Stimulated activated CD4-positive, alpha-beta T cell treated with anti-CD3 and anti-CD28 coated beads, TNF-alpha, amount 100 ng/mL, for 1 hour (primary cell): ENCODE results near the gene CSPG4.
"Not testable (repeated sequence)": the region's sequence is repeated elsewhere in the genome, so short reads cannot be mapped to it uniquely, and the experiment has no call there.

Experiments
- DNase-seq, 3 donors: peaks; one replicate each; pipeline ENCODE4 v3.0.0-alpha.2; 2020; ENCODE audit warnings: low read depth in 3 of 3, low spot score in 1 of 3

Gene CSPG4

DNA sequence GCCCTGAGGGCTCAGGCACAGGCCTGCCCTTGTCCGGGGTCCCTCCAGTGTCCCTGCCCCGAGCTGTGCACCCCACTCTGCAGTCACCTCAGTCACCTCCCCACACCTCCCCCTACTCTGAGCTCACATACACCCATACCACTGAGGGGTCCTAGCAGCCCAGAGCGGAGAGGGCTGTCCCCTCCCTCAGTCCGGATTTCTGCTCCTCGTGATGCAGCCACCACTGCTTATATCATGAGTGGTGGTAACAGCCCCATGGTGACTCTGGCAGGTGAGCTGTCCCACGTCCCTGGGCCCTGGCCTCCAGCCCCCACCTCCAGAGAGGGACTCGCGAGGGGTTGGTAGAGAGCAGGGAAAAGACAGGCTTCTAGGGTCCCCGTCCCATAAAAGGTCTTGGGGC, 8.0 kb downstream of the CSPG4 start:
- DNase-seq, result no peak

GRCh38 chr15:75704263-75704615, 8.4 kb downstream of the CSPG4 start:
- DNase-seq, result no peak

DNA sequence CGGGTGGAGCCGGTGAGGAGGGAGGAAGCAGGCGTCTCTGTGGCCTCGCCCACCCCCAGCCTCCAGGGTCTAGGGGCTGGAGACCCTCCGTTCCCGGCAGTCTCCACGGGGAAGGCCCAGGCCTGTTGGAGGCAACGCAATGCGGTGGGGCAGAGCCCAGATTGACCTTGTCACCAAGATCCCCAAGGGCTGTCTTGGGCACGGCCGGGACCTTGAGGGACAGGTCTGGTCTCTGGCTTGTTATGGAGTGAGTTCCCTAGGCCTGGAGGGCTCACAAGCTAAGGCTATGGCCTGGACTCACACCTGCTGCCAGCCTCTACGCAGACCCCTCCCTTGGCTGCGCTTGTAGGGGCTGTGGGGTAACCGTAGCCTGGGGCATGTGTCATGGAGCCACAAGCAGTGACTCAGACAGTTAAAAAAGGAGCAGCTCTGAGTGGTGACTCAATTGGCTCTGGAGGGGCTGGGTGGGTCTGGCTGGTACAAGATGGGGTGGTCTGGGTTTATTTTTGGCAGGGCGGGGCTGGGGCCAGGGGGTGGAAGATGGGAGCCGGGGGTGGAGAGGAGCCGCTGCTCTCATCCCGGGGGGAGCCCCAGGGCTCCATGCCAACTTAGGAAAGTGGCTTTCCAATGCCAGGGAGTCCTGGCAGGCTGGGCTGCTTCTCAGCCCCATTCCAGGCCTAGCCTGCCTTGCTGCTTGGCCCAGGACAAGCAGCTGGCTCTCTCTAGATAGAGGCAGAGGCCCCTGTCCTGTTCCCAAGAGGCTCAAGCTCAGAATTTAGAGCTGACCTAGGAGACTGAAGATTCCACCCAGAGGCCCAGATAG, 9.0 kb downstream of the CSPG4 start:
- not testable (repeated sequence) for DNase-seq

- DNase-seq, result no peak
These were observed 10.2 kb downstream of the CSPG4 start for GRCh38 chr15:75702436-75702835.

- not testable (repeated sequence) for DNase-seq
These were observed 11.3 kb downstream of the CSPG4 start for GRCh38 chr15:75701071-75702003.

GRCh38 chr15:75699961-75700874, 12.4 kb downstream of the CSPG4 start:
- DNase-seq, result not testable (repeated sequence)

- DNase-seq, result not testable (repeated sequence)
These were observed 13.1 kb downstream of the CSPG4 start for GRCh38 chr15:75699517-75699916.

GRCh38 chr15:75697974-75698747, 14.5 kb downstream of the CSPG4 start:
- DNase-seq, result not testable (repeated sequence)

DNA sequence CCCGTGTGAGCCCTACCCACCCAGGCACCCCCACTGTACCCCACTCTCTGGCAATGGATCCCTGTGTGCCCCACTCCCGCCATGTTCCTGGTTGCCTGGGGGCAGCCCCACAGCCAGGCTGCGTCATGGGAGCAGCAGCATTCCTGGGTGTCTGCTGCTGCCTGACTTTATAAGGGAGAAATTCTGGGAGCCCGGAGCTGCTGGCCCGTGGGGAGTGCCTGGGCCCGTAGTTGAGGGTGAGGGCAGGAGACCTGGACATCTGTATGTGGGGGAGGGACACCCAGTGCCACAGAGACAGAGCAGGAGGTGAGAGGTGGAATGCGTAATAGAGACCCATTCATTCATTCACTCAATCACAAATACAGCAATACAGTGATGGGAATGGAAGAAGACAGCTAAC, 15.1 kb downstream of the CSPG4 start:
- DNase-seq, result no peak

GRCh38 chr15:75696854-75697259, 15.8 kb downstream of the CSPG4 start:
- DNase-seq, result no peak

- DNase-seq, result no peak
These were observed 16.3 kb downstream of the CSPG4 start for GRCh38 chr15:75696311-75696720.

DNA sequence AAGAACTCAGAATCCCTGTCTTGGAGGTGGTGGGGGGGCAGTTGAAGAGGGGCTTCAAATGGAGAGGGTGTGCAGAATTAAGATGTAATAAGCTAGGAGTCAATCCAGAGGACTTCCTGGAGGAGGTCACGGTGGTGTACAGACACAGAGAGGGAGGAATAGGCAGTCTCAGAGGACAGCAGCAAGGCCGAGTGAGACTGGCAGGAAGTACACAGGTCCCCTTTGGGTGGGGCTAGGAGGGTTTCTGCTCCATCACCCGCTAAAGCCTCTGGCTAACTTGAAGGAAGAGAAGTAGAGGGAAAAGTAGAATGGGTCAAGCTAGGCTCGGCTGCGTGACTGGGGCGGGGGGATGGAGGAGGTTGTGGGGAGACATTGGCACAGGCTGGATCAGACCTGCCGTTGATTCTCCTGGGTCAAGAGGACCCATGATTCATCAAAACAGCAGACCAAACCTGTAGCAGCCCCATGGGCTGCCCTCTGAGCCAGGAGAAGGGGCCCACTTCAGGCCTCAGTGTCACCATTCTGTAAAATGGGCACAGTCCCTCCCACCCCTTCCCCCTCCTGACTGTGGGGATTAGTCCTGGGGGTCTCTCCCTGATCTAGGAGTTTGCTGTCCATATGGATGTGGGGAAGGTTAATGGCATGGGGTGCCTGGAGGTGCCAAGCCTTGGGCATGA, 16.9 kb downstream of the CSPG4 start:
- no peak for DNase-seq

DNA sequence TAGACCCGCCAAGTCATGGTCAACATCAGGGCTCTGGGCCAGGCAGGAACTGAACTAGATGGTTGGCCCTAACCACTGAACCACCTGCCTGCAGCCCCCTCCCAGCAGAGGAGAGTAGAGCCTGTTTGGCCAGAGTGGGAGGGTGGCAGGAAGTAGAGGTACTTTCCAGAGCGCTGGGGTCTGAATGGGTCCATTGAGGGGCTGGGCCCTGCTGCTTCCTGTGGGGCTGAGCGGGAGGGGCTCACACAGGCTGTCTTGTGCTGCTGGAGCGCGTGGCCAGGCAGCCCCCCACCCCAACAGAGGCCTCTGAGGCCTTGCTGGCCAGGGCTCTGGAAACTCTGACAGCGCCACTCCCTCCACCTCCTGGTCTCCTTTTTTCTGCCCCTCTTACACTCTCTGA, 17.4 kb downstream of the CSPG4 start:
- no peak for DNase-seq

GRCh38 chr15:75694241-75695182, 18.1 kb downstream of the CSPG4 start:
- no peak for DNase-seq

DNA sequence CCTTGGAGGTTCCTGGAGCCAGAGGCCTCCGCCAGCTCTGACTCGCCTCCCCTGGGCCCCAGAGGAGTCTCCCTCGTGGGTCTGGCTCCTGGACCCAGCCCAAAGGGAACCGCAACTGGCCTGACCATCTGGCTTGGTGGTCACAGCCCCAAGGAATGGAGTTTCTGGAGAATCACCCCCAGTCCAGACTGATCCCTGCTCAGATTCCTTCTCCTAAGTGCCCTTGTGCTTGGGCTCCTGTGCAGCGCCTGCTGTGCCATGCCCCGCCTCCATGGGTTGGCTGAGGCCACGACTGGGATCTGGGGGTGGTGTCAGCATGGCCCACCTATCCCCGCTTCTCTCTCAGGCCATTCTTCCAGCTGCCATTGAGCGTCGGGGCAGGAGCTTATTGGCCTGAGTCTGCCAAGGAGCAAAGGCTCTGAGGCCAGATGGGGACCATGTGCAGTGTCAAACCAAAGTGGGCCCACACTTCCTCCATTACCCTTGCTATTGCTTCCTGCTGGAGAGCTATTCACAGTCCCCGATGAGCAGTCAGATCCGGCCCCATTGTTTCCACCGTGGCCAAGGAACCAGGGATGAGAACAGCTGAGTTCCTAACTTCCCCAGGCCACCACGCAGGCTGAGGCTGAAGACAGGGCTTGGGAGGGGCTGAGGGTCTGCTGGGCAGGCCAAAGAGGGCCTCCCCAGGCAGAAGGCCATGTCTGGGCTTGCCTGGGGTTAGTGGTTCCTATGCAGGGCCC, 19.0 kb downstream of the CSPG4 start:
- DNase-seq, result no peak

DNA sequence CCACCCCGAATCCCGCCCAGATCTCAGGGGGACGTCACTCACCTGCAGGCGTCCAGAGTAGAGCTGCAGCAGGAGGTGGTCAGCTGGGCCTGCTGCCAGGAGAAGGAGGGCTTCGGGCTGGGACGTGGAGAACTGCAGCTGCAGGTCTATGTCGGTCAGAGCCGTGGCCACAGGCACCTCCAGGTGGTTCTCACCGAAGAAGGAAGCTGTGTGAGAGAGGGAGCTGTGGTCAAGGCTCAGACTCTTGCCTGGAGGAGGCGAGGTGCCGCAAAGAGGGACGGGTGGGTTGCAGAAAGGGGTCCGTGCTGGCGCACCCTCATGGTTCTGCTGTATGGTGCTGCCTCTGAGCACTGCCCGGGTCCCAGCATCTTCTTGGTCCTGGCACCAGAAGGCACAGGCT, 19.6 kb downstream of the CSPG4 start:
- DNase-seq, result not testable (repeated sequence)

GRCh38 chr15:75692311-75692710, 20.3 kb downstream of the CSPG4 start:
- not testable (repeated sequence) for DNase-seq

- DNase-seq, result not testable (repeated sequence)
These were observed 23.2 kb downstream of the CSPG4 start for GRCh38 chr15:75689429-75689828.
